Gastrocnemius medialis (tissue), 4 donors: ENCODE data around the gene FOXF2. TPM values are rescaled to one million over a fixed set of nuclear protein-coding genes. Genes with fewer than 3 reads are reported as not detected.
"Not testable (repeated sequence)": the region's sequence is repeated elsewhere in the genome, so short reads cannot be mapped to it uniquely, and the experiment has no call there.

Source experiments
- ATAC-seq, 2 donors: fragments of 150-250 bp; one replicate each; pipeline ENCODE4 v1.9.1; 2016
- DNase-seq, 2 donors: peaks; one replicate each; pipeline ENCODE4 v3.0.0-alpha.2; 2019
- H3K27ac ChIP-seq, 4 donors: fragments of 200-600 bp; sonication (generic); 1 replicate in 1 of 4; 2 replicates in 3 of 4; pipeline ENCODE4 v1.5.1; 2016 to 2018; ENCODE audit warnings: mild to moderate bottlenecking in 2 of 4, moderate library complexity in 1 of 4
- H3K27me3 ChIP-seq, 3 donors: fragments of 200-600 bp; sonication (generic) in 2 of 3; 1 replicate in 1 of 3; 2 replicates in 2 of 3; pipeline versions ENCODE4 v1.5.1 to v1.6.0; 2016 to 2019; ENCODE audit warnings: mild to moderate bottlenecking in 1 of 3, moderate library complexity in 1 of 3
- H3K36me3 ChIP-seq, 2 donors: fragments of 200-600 bp; sonication (generic) in 1 of 2; one replicate each; pipeline ENCODE4 v1.5.1; 2017 to 2018
- H3K4me1 ChIP-seq, 2 donors: fragments of 200-600 bp; sonication (generic) in 1 of 2; one replicate each; pipeline ENCODE4 v1.5.1; 2016 to 2017; ENCODE audit warnings: mild to moderate bottlenecking in 2 of 2
- H3K4me3 ChIP-seq, 4 donors: fragments of 200-600 bp; sonication (generic) in 3 of 4; 1 replicate in 1 of 4; 2 replicates in 3 of 4; pipeline ENCODE4 v1.5.1; 2016 to 2019; ENCODE audit warnings: mild to moderate bottlenecking in 2 of 4
- H3K9me3 ChIP-seq, 3 donors: fragments of 200-600 bp; sonication (generic) in 2 of 3; 1 replicate in 1 of 3; 2 replicates in 2 of 3; pipeline ENCODE4 v1.5.1; 2016 to 2019
- POLR2A ChIP-seq, 2 donors: fragments of 450-650 bp; IDR thresholded peaks; one replicate each; pipeline ENCODE4 v1.6.1; 2017; ENCODE audit warnings: antibody characterized with exemption in 2 of 2, mild to moderate bottlenecking in 2 of 2, moderate library complexity in 2 of 2
- in situ Hi-C, 4 donors: fragments of 200-750 bp; cut with MboI; loops; one replicate each; pipeline versions ENCODE4 v1.15.0 to v1.8.0; 2017; ENCODE audit warnings: low sequenced_read_pairs in 4 of 4
- intact Hi-C: fragments of 100-400 bp; cut with DNase I; formaldehyde crosslinking; loops from one replicate; pipeline ENCODE4 v1.15.1; 2023; ENCODE audit warnings: low total_unique reads
- total RNA-seq, 4 donors: library from RNA; depleted of rRNA; stranded (reverse); fragments of >200 nt; gene quantifications; one replicate each; pipeline versions ENCODE4 v1.1.0 to v1.2.3, GENCODE V29; 2016
- TF ChIP-seq, protein P1 (sequence below), 5 experiments: fragments of 450-650 bp in 3 of 5; fragments of 200-600 bp in 2 of 5; sonication (generic) in 2 of 5; IDR thresholded peaks in 4 of 5; conservative IDR thresholded peaks in 1 of 5; 1 replicate in 4 of 5; 2 replicates in 1 of 5; pipeline ENCODE4 v1.5.1; 2016 to 2019; ENCODE audit warnings: antibody characterized with exemption in 5 of 5, mild to moderate bottlenecking in 3 of 5, moderate library complexity in 3 of 5

Gene FOXF2
- total RNA-seq, 4 donors from 2014 or later: 0.31 to 2.2 (median 1.1) TPM

DNA sequence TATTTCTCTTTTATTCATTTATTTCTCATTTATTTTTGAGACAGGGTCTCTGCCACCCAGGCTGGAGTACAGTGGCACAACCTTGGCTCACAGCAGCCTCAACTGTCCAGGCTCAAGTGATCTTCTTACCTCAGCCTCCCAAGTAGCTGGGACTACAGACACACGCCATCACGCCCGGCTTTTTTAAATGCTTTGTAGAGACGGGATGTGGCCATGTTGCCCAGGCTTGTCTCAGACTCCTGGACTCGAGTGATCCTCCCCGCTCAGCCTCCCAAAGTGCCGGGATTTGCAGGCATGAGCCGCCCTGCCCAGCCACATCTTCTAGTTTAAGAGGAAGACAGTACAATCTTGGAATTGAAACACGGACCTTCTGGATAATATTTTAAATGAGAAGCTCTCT is 21.6 kb upstream of the FOXF2 start:
- Histone ChIP-seq H3K27ac (no peak overlapping the region), H3K36me3 (no peaks in the 10 kb centered on the region), H3K4me3 (no peak overlapping the region), H3K4me1 (no peaks in the 10 kb centered on the region), H3K9me3 (no peaks in the 10 kb centered on the region), H3K27me3 (peaks cover 0 to 13% (median 5%) of the 10 kb centered on the region in 3 donors)
- DNase-seq (no peak), ATAC-seq (no peak)
- TF ChIP-seq POLR2A (IDR thresholded peaks at IDR 0.05): no peak
- TF ChIP-seq, protein P1, sequence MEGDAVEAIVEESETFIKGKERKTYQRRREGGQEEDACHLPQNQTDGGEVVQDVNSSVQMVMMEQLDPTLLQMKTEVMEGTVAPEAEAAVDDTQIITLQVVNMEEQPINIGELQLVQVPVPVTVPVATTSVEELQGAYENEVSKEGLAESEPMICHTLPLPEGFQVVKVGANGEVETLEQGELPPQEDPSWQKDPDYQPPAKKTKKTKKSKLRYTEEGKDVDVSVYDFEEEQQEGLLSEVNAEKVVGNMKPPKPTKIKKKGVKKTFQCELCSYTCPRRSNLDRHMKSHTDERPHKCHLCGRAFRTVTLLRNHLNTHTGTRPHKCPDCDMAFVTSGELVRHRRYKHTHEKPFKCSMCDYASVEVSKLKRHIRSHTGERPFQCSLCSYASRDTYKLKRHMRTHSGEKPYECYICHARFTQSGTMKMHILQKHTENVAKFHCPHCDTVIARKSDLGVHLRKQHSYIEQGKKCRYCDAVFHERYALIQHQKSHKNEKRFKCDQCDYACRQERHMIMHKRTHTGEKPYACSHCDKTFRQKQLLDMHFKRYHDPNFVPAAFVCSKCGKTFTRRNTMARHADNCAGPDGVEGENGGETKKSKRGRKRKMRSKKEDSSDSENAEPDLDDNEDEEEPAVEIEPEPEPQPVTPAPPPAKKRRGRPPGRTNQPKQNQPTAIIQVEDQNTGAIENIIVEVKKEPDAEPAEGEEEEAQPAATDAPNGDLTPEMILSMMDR (IDR thresholded peaks at IDR 0.05 in 4 of 5, conservative IDR thresholded peaks at IDR 0.05 in 1 of 5): no peak
- in situ Hi-C loops (no loop called here), intact Hi-C loops (no loop called here)

- H3K27ac ChIP-seq: no peak overlapping the region
- ATAC-seq (no peak), DNase-seq (no peak)
- in situ Hi-C loops: no loop called here
- no peaks in the 10 kb centered on the region for H3K36me3 ChIP-seq
- no peak overlapping the region for H3K4me3 ChIP-seq
- no peaks in the 10 kb centered on the region for H3K4me1 ChIP-seq
- TF ChIP-seq, protein P1 (IDR thresholded peaks at IDR 0.05 in 4 of 5, conservative IDR thresholded peaks at IDR 0.05 in 1 of 5): no peak
- no peaks in the 10 kb centered on the region for H3K9me3 ChIP-seq
- H3K27me3 ChIP-seq: peaks cover 3 to 15% (median 7%) of the 10 kb centered on the region in 3 donors
- intact Hi-C loops: no loop called here
These were observed 20.4 kb upstream of the FOXF2 start for GRCh38 chr6:1368940-1369339.

DNA sequence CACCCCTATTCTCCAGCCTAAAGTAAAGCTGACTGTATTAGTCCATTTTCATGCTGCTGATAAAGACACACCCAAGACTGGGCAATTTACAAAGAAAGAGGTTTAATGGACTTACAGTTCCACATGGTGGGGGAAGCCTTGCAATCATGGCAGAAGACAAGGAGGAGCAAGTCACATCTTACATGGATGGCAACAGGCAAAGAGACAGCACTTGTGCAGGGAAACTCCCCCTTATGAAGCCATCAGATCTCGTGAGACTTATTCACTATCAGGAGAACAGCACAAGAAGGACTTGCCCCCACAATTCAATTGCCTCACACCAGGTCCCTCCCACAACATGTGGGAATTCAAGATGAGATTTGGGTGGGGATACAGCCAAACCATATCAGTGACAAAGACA is 19.7 kb upstream of the FOXF2 start:
- DNase-seq, H3K4me3 ChIP-seq, ATAC-seq, H3K4me1 ChIP-seq, intact Hi-C loops, H3K36me3 ChIP-seq, H3K27ac ChIP-seq, H3K9me3 ChIP-seq: not testable (repeated sequence)
- in situ Hi-C loops: loop anchor here in 1 of 4 donors (10.0 kb wide), 1 partner anchor 575 kb away; no protein-coding TSS in a partner anchor
- peaks cover 9 to 22% (median 10%) of the 10 kb centered on the region in 3 donors for H3K27me3 ChIP-seq

- intact Hi-C loops: no loop called here
- H3K27ac ChIP-seq: no peak overlapping the region
- H3K36me3 ChIP-seq: no peaks in the 10 kb centered on the region
- H3K4me1 ChIP-seq: no peaks in the 10 kb centered on the region
- in situ Hi-C loops: loop anchor here in 1 of 4 donors (10.0 kb wide), 1 partner anchor 577 kb away; no protein-coding TSS in a partner anchor
- no peak for DNase-seq
- no peaks in the 10 kb centered on the region for H3K9me3 ChIP-seq
- no peak for ATAC-seq
- H3K4me3 ChIP-seq: no peak overlapping the region
- H3K27me3 ChIP-seq: peaks cover 25 to 45% (median 30%) of the 10 kb centered on the region in 3 donors
- no peak for TF ChIP-seq POLR2A (IDR thresholded peaks at IDR 0.05)
- TF ChIP-seq, protein P1 (IDR thresholded peaks at IDR 0.05 in 4 of 5, conservative IDR thresholded peaks at IDR 0.05 in 1 of 5): no peak
These were observed 17.4 kb upstream of the FOXF2 start for GRCh38 chr6:1371933-1372332.

- Histone ChIP-seq H3K27ac (no peak overlapping the region), H3K4me1 (no peaks in the 10 kb centered on the region), H3K27me3 (peaks cover 31 to 52% (median 38%) of the 10 kb centered on the region in 3 donors), H3K9me3 (no peaks in the 10 kb centered on the region), H3K4me3 (no peak overlapping the region), H3K36me3 (no peaks in the 10 kb centered on the region)
- intact Hi-C loops (no loop called here), in situ Hi-C loops (loop anchor here in 1 of 4 donors (10.0 kb wide), 1 partner anchor 578 kb away; no protein-coding TSS in a partner anchor)
- DNase-seq: no peak
- TF ChIP-seq POLR2A (IDR thresholded peaks at IDR 0.05): no peak
- TF ChIP-seq, protein P1 (IDR thresholded peaks at IDR 0.05 in 4 of 5, conservative IDR thresholded peaks at IDR 0.05 in 1 of 5): no peak
- no peak for ATAC-seq
These were observed 16.7 kb upstream of the FOXF2 start for GRCh38 chr6:1372690-1373089.
